CD14-positive monocyte (primary cell): Measurements from ENCODE around the gene RECQL5. TPM values are rescaled to one million over a fixed set of nuclear protein-coding genes. Genes with fewer than 3 reads are reported as not detected.
"Not testable (repeated sequence)": the region's sequence is repeated elsewhere in the genome, so short reads cannot be mapped to it uniquely, and the experiment has no call there.

Experiments used
- DNase-seq, 3 donors: peaks; one replicate each; pipeline ENCODE4 v3.0.0-alpha.2; 2011 to 2022
- H2AFZ ChIP-seq: 2 replicates; pipeline ENCODE4 v1.6.0; 2012; ENCODE audit warnings: mild to moderate bottlenecking, low read depth, low read length, inconsistent platforms; ENCODE audit not compliant: insufficient read depth, poor library complexity, severe bottlenecking
- H3K27ac ChIP-seq, 2 donors: 1 replicate in 1 of 2; 2 replicates in 1 of 2; pipeline ENCODE4 v1.5.1; 2012 to 2013; ENCODE audit warnings: low read length in 2 of 2, control low read depth in 1 of 2, inconsistent platforms in 1 of 2, low read depth in 1 of 2, mild to moderate bottlenecking in 1 of 2
- H3K27me3 ChIP-seq, 2 donors: one replicate each; pipeline versions ENCODE4 v1.6.0 to v1.6.1; 2011 to 2013; ENCODE audit warnings: low read length in 2 of 2; ENCODE audit not compliant: control insufficient read depth in 2 of 2, insufficient read depth in 2 of 2
- H3K36me3 ChIP-seq, 2 donors: replicated peaks in 1 of 2; 1 replicate in 1 of 2; 2 replicates in 1 of 2; pipeline versions ENCODE4 v1.5.1 to v1.6.1; 2012 to 2013; ENCODE audit warnings: low read length in 2 of 2, control low read depth in 1 of 2, inconsistent platforms in 1 of 2, mild to moderate bottlenecking in 1 of 2; ENCODE audit not compliant: insufficient read depth in 2 of 2, control insufficient read depth in 1 of 2
- H3K4me1 ChIP-seq, 2 donors: 1 replicate in 1 of 2; 2 replicates in 1 of 2; pipeline versions ENCODE4 v1.5.1 to v1.6.1; 2012 to 2013; ENCODE audit warnings: low read length in 2 of 2, control low read depth in 1 of 2, inconsistent platforms in 1 of 2, mild to moderate bottlenecking in 1 of 2, moderate library complexity in 1 of 2; ENCODE audit not compliant: insufficient read depth in 2 of 2, control insufficient read depth in 1 of 2
- H3K4me2 ChIP-seq: replicated peaks from 2 replicates; pipeline ENCODE3; 2012; ENCODE audit warnings: low read length, moderate library complexity, mild to moderate bottlenecking; ENCODE audit not compliant: poor library complexity, severe bottlenecking; ENCODE audit errors: extremely low read depth
- H3K4me3 ChIP-seq, 3 experiments: fragments of 200-600 bp in 1 of 3; sonication (generic) in 1 of 3; replicated peaks in 1 of 3; 1 replicate in 2 of 3; 2 replicates in 1 of 3; pipeline ENCODE4 v1.5.1; 2011 to 2013; ENCODE audit warnings: low read length in 3 of 3, mild to moderate bottlenecking in 3 of 3, control low read depth in 2 of 3, low read depth in 2 of 3, inconsistent platforms in 1 of 3, moderate library complexity in 1 of 3
- H3K79me2 ChIP-seq: 2 replicates; pipeline ENCODE4 v1.6.0; 2012; ENCODE audit warnings: mild to moderate bottlenecking, control low read depth, inconsistent platforms, low read length, moderate library complexity; ENCODE audit not compliant: insufficient read depth
- H3K9ac ChIP-seq: 2 replicates; pipeline ENCODE4 v1.6.0; 2017; ENCODE audit warnings: low read length, mild to moderate bottlenecking; ENCODE audit not compliant: insufficient read depth, poor library complexity, severe bottlenecking
- H3K9me3 ChIP-seq, 2 donors: replicated peaks in 1 of 2; 1 replicate in 1 of 2; 2 replicates in 1 of 2; pipeline versions ENCODE4 v1.5.1 to v1.6.1; 2012 to 2013; ENCODE audit warnings: low read length in 2 of 2, control low read depth in 1 of 2; ENCODE audit not compliant: control insufficient read depth in 1 of 2, insufficient read depth in 1 of 2
- H4K20me1 ChIP-seq: 2 replicates; pipeline ENCODE4 v1.6.0; 2012; ENCODE audit warnings: mild to moderate bottlenecking, low read length, control low read depth, moderate library complexity; ENCODE audit not compliant: insufficient read depth
- H3K27ac Mint-ChIP-seq, 7 donors: one replicate each; pipeline ENCODE4 v1.8.0; 2020; ENCODE audit warnings: mild to moderate bottlenecking in 7 of 7, mixed read lengths in 7 of 7, moderate library complexity in 6 of 7, inconsistent platforms in 2 of 7
- H3K27me3 Mint-ChIP-seq, 3 donors: one replicate each; pipeline ENCODE4 v1.8.0; 2021 to 2022; ENCODE audit warnings: low read depth in 3 of 3, mild to moderate bottlenecking in 3 of 3, mixed read lengths in 3 of 3, moderate library complexity in 3 of 3, inconsistent platforms in 1 of 3
- H3K36me3 Mint-ChIP-seq, 2 donors: one replicate each; pipeline ENCODE4 v1.8.0; 2020; ENCODE audit warnings: mixed read lengths in 2 of 2, inconsistent platforms in 1 of 2, mild to moderate bottlenecking in 1 of 2
- H3K4me1 Mint-ChIP-seq: one replicate; pipeline ENCODE4 v1.8.0; 2020; ENCODE audit warnings: mild to moderate bottlenecking, mixed read lengths
- H3K4me3 Mint-ChIP-seq, 2 donors: one replicate each; pipeline ENCODE4 v1.8.0; 2020; ENCODE audit warnings: mild to moderate bottlenecking in 2 of 2, mixed read lengths in 2 of 2, moderate library complexity in 1 of 2
- H3K9me3 Mint-ChIP-seq, 7 donors: one replicate each; pipeline ENCODE4 v1.8.0; 2020 to 2022; ENCODE audit warnings: mixed read lengths in 7 of 7, mild to moderate bottlenecking in 6 of 7, moderate library complexity in 6 of 7, inconsistent platforms in 2 of 7
- WGBS: methylation state at CpG from one replicate; pipeline ENCODE4 v1.1.5; 2013; ENCODE audit warnings: missing lambda C conversion rate; ENCODE audit not compliant: insufficient coverage; 5-methylcytosine and 5-hydroxymethylcytosine counted together
- intact Hi-C, 2 donors: fragments of 100-400 bp; cut with micrococcal nuclease; formaldehyde crosslinking; loops; one replicate each; pipeline versions ENCODE4 v1.15.0 to v1.15.1; 2023
- polyA plus RNA-seq, 3 donors: library from polyadenylated mRNA; depleted of rRNA in 1 of 3; unstranded in 2 of 3; stranded (reverse) in 1 of 3; fragments of 300-500 nt in 2 of 3; fragments of >200 nt in 1 of 3; fragmentation: Illumina TruSeq in 2 of 3; gene quantifications; 1 replicate in 2 of 3; 2 replicates in 1 of 3; pipeline ENCODE4 v1.2.3, GENCODE V29; 2012 to 2021
- TF ChIP-seq, protein P1 (sequence below): fragments of 200-600 bp; IDR thresholded peaks from one replicate; pipeline ENCODE4 v1.8.0; 2022; ENCODE audit warnings: antibody characterized with exemption, mild to moderate bottlenecking

The RECQL5 gene
- polyA plus RNA-seq, 3 donors = 3.1 to 27.7 (median 4.4) TPM

DNA sequence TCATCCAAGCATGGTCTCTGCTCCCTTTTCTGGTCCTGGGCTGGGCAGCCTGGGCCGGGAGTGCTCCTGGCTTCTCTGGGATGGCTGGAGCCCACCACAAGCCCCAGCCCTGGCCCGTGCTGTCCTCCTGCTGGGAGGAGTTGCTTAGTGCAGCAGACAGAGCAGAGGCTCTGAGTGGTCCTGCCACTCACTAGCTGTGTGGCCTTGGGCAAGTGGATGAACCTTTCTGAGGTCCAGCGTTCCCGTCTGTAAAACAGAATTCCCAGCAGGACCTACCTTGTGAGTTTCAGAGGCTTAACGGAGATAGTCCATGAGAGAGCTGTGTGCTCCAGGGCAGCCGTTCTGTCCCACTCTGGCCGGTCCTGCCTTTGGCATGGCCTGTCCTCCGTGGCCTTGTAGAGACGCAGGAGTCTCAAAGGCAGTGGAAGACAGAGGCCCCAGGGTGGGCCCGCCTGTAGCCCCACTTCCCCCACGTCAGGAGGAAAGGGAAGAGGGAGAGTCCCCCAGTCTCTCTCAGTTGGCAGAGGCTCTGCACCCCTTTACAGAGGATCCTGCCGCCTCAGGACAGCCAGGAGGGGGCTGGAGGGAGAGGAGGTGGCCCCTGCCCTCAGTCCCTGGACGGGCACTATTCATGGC is 71.6 kb downstream of the RECQL5 start:
- no peak overlapping the region for H3K4me2 ChIP-seq
- H3K9me3 ChIP-seq = no peaks in the 10 kb centered on the region
- H3K27ac ChIP-seq = no peak overlapping the region
- H3K4me3 ChIP-seq = no peak overlapping the region
- Mint-ChIP-seq H3K27ac (no peak overlapping the region), H3K9me3 (no peaks in the 10 kb centered on the region), H3K36me3 (peaks cover 5 to 43% of the 10 kb centered on the region in 2 donors), H3K4me3 (no peak overlapping the region), H3K4me1 (peaks cover 6% of the 10 kb centered on the region), H3K27me3 (no peaks in the 10 kb centered on the region)
- WGBS = over 99% methylated on average over 10 of the region's 13 CpGs
- no peak overlapping the region for H3K9ac ChIP-seq
- TF ChIP-seq, protein P1, sequence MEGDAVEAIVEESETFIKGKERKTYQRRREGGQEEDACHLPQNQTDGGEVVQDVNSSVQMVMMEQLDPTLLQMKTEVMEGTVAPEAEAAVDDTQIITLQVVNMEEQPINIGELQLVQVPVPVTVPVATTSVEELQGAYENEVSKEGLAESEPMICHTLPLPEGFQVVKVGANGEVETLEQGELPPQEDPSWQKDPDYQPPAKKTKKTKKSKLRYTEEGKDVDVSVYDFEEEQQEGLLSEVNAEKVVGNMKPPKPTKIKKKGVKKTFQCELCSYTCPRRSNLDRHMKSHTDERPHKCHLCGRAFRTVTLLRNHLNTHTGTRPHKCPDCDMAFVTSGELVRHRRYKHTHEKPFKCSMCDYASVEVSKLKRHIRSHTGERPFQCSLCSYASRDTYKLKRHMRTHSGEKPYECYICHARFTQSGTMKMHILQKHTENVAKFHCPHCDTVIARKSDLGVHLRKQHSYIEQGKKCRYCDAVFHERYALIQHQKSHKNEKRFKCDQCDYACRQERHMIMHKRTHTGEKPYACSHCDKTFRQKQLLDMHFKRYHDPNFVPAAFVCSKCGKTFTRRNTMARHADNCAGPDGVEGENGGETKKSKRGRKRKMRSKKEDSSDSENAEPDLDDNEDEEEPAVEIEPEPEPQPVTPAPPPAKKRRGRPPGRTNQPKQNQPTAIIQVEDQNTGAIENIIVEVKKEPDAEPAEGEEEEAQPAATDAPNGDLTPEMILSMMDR = no peak
- peaks cover 14 to 38% of the 10 kb centered on the region in 2 donors for H3K36me3 ChIP-seq
- H3K79me2 ChIP-seq = peaks cover 13% of the 10 kb centered on the region
- H3K27me3 ChIP-seq = no peaks in the 10 kb centered on the region
- no peak for DNase-seq
- intact Hi-C loops = no loop called here
- no peak overlapping the region for H2AFZ ChIP-seq
- H4K20me1 ChIP-seq = peaks cover 38% of the 10 kb centered on the region
- H3K4me1 ChIP-seq = peaks cover under 1 to 1% of the 10 kb centered on the region in 2 donors

GRCh38 chr17:75594499-75595283 is 72.3 kb downstream of the RECQL5 start:
- no peak overlapping the region for H3K9ac ChIP-seq
- Mint-ChIP-seq H3K36me3 (peaks cover 5 to 43% of the 10 kb centered on the region in 2 donors), H3K4me1 (peaks cover 10% of the 10 kb centered on the region), H3K27ac (no peak overlapping the region), H3K9me3 (no peaks in the 10 kb centered on the region), H3K4me3 (no peak overlapping the region), H3K27me3 (no peaks in the 10 kb centered on the region)
- peaks cover 45% of the 10 kb centered on the region for H4K20me1 ChIP-seq
- H3K79me2 ChIP-seq = peaks cover 20% of the 10 kb centered on the region
- no peak for DNase-seq
- H3K27ac ChIP-seq = no peak overlapping the region
- H3K27me3 ChIP-seq = no peaks in the 10 kb centered on the region
- peaks cover 8% of the 10 kb centered on the region in 2 donors for H3K4me1 ChIP-seq
- H2AFZ ChIP-seq = no peak overlapping the region
- intact Hi-C loops = no loop called here
- H3K36me3 ChIP-seq = peaks cover 14 to 41% of the 10 kb centered on the region in 2 donors
- H3K9me3 ChIP-seq = no peaks in the 10 kb centered on the region
- 93% methylated on average over 26 of the region's 28 CpGs for WGBS
- H3K4me2 ChIP-seq = no peak overlapping the region
- TF ChIP-seq, protein P1 = no peak
- no peak overlapping the region for H3K4me3 ChIP-seq

DNA sequence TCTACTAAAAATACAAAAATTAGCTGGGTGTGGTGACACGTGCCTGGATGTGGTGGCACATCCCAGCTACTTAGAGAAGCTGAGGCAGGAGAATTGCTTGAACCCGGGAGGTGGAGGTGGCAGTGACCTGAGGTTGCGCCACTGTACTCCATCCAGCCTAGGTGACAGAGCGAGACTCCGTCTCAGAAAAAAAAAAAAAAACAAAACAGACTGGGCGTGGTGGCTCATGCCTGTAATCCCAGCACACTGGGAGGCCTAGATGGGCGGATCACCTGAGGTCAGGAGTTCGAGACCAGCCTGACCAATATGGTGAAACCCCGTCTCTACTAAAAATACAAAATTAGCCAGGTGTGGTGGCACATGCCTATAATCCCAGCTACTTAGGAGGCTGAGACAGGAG is 73.5 kb downstream of the RECQL5 start:
- H3K9ac ChIP-seq, H3K27me3 Mint-ChIP-seq, H3K4me3 ChIP-seq, H3K9me3 ChIP-seq, H3K27ac ChIP-seq, intact Hi-C loops, H3K4me1 Mint-ChIP-seq, H2AFZ ChIP-seq, H3K9me3 Mint-ChIP-seq, DNase-seq, H3K27me3 ChIP-seq, H3K4me2 ChIP-seq, H3K4me3 Mint-ChIP-seq: not testable (repeated sequence)
- Mint-ChIP-seq H3K27ac (peak overlapping the region in 1 of 7 donors; percentile 43), H3K36me3 (peaks cover 5 to 41% of the 10 kb centered on the region in 2 donors)
- Histone ChIP-seq H3K36me3 (peaks cover 14 to 41% of the 10 kb centered on the region in 2 donors), H4K20me1 (peaks cover 48% of the 10 kb centered on the region), H3K4me1 (peaks cover 11 to 20% of the 10 kb centered on the region in 2 donors), H3K79me2 (peaks cover 30% of the 10 kb centered on the region)
- 92% methylated on average over 2 of the region's 9 CpGs for WGBS
